ENCODE measurements around the gene ALDH3B1. TPM values are rescaled to one million over a fixed set of nuclear protein-coding genes. Genes with fewer than 3 reads are reported as not detected.

The ALDH3B1 gene
- polyA plus RNA-seq, 1 donor from 2014 or later = not detected

DNA sequence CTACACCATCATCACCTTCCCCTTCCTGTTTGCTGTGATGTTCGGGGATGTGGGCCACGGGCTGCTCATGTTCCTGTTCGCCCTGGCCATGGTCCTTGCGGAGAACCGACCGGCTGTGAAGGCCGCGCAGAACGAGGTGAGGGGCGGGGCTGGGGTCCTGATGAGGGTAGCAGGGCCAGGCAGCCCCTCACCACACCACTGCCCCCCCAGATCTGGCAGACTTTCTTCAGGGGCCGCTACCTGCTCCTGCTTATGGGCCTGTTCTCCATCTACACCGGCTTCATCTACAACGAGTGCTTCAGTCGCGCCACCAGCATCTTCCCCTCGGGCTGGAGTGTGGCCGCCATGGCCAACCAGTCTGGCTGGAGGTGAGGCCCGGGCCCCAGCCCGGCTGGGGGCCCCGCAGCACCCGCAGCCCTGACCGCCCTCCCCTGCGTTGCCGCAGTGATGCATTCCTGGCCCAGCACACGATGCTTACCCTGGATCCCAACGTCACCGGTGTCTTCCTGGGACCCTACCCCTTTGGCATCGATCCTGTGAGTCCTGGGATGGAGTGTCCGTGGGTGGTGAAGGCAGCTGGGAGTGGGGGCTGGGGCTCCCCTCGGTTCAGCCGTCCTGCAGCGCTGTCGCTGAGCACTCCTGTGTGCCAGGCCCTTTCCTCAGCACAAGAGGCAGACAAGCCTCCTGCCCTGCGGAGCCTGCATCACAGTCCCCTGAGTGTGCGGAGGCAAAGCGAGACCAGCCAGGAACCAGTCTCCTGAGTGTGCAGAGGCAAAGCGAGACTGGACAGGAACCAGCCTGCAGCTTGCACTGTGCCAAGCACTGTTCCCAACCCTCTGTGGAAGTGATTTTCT lies 37.5 kb downstream of the ALDH3B1 start:
- H4K20me1 ChIP-seq (ENCODE audit: insufficient read depth) = no peaks in the 10 kb centered on the region
- H3K79me2 ChIP-seq (replicated peaks; ENCODE audit: insufficient read depth, low read length) = no peaks in the 10 kb centered on the region
- no peak overlapping the region for H3K9ac ChIP-seq (ENCODE audit: low read length)
- no peaks in the 10 kb centered on the region for H3F3A ChIP-seq (ENCODE audit: insufficient read depth, low read length, poor library complexity, severe bottlenecking)
- TF ChIP-seq POLR2AphosphoS5 (IDR thresholded peaks at IDR 0.05) (no peak), MXI1 (conservative IDR thresholded peaks at IDR 0.05; ENCODE audit: poor library complexity, severe bottlenecking) (no peak), RAD21 (conservative IDR thresholded peaks at IDR 0.05) (no peak), SMC3 (conservative IDR thresholded peaks at IDR 0.05; ENCODE audit: poor library complexity) (no peak), EZH2 (IDR thresholded peaks at IDR 0.05; ENCODE audit: borderline replicate concordance, insufficient read depth, low read length, poor library complexity, severe bottlenecking) (no peak), EP300 (conservative IDR thresholded peaks at IDR 0.05; ENCODE audit: poor library complexity, severe bottlenecking) (no peak), TAF1 (IDR thresholded peaks at IDR 0.05; ENCODE audit: low read depth) (no peak)
- TF ChIP-seq, protein P1, sequence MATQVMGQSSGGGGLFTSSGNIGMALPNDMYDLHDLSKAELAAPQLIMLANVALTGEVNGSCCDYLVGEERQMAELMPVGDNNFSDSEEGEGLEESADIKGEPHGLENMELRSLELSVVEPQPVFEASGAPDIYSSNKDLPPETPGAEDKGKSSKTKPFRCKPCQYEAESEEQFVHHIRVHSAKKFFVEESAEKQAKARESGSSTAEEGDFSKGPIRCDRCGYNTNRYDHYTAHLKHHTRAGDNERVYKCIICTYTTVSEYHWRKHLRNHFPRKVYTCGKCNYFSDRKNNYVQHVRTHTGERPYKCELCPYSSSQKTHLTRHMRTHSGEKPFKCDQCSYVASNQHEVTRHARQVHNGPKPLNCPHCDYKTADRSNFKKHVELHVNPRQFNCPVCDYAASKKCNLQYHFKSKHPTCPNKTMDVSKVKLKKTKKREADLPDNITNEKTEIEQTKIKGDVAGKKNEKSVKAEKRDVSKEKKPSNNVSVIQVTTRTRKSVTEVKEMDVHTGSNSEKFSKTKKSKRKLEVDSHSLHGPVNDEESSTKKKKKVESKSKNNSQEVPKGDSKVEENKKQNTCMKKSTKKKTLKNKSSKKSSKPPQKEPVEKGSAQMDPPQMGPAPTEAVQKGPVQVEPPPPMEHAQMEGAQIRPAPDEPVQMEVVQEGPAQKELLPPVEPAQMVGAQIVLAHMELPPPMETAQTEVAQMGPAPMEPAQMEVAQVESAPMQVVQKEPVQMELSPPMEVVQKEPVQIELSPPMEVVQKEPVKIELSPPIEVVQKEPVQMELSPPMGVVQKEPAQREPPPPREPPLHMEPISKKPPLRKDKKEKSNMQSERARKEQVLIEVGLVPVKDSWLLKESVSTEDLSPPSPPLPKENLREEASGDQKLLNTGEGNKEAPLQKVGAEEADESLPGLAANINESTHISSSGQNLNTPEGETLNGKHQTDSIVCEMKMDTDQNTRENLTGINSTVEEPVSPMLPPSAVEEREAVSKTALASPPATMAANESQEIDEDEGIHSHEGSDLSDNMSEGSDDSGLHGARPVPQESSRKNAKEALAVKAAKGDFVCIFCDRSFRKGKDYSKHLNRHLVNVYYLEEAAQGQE (IDR thresholded peaks at IDR 0.05; ENCODE audit: borderline replicate concordance) = no peak
- TF ChIP-seq, protein P2, sequence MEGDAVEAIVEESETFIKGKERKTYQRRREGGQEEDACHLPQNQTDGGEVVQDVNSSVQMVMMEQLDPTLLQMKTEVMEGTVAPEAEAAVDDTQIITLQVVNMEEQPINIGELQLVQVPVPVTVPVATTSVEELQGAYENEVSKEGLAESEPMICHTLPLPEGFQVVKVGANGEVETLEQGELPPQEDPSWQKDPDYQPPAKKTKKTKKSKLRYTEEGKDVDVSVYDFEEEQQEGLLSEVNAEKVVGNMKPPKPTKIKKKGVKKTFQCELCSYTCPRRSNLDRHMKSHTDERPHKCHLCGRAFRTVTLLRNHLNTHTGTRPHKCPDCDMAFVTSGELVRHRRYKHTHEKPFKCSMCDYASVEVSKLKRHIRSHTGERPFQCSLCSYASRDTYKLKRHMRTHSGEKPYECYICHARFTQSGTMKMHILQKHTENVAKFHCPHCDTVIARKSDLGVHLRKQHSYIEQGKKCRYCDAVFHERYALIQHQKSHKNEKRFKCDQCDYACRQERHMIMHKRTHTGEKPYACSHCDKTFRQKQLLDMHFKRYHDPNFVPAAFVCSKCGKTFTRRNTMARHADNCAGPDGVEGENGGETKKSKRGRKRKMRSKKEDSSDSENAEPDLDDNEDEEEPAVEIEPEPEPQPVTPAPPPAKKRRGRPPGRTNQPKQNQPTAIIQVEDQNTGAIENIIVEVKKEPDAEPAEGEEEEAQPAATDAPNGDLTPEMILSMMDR (IDR thresholded peaks at IDR 0.05; ENCODE audit: poor library complexity, severe bottlenecking) = no peak
- H3K36me3 ChIP-seq (ENCODE audit: insufficient read depth, low read length) = no peaks in the 10 kb centered on the region
- no peak overlapping the region for H3K4me3 ChIP-seq (ENCODE audit: low read length)
- H3K9me3 ChIP-seq (ENCODE audit: low read length) = no peaks in the 10 kb centered on the region
- H3K4me2 ChIP-seq (ENCODE audit: low read length) = no peak overlapping the region
- no peak overlapping the region for H2AFZ ChIP-seq (ENCODE audit: low read depth, low read length)
- no peaks in the 10 kb centered on the region for H3K27me3 ChIP-seq (ENCODE audit: insufficient read depth, low read depth, low read length)
- H3K9me2 ChIP-seq (ENCODE audit: insufficient read depth, low read length) = no peaks in the 10 kb centered on the region
- no peak overlapping the region for H3K27ac ChIP-seq (ENCODE audit: low read length)

DNA sequence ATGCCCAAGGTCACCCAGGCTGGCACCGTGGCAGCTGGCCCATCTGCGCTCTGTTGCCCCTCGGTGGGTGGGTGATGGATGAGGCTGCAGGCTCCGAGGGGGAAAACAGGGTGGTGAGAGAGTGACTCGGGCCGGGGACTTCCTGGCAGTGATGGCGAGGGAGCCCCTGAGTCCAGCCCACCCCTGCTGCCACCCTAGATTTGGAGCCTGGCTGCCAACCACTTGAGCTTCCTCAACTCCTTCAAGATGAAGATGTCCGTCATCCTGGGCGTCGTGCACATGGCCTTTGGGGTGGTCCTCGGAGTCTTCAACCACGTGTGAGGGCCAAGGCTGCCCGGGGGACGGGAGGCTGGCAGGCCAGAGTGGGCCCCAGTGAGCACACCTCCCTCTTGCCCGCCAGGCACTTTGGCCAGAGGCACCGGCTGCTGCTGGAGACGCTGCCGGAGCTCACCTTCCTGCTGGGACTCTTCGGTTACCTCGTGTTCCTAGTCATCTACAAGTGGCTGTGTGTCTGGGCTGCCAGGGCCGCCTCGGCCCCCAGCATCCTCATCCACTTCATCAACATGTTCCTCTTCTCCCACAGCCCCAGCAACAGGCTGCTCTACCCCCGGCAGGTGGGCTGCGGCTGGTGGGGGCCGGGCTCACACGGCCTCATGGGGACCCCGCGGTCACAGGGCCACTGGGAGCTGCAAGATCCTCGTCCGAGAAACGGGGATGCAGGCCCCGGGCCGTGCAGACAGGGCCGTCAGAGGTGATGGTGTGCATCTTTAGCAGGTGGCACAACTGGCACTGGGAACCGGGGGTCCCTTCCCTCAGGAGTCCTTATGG lies 38.8 kb downstream of the ALDH3B1 start:
- Histone ChIP-seq H3K79me2 (replicated peaks; ENCODE audit: insufficient read depth, low read length) (no peaks in the 10 kb centered on the region), H3K9me3 (ENCODE audit: low read length) (no peaks in the 10 kb centered on the region), H3K4me3 (ENCODE audit: low read length) (no peak overlapping the region), H3K27ac (ENCODE audit: low read length) (no peak overlapping the region), H2AFZ (ENCODE audit: low read depth, low read length) (no peak overlapping the region), H3K36me3 (ENCODE audit: insufficient read depth, low read length) (no peaks in the 10 kb centered on the region), H3K9me2 (ENCODE audit: insufficient read depth, low read length) (no peaks in the 10 kb centered on the region), H4K20me1 (ENCODE audit: insufficient read depth) (no peaks in the 10 kb centered on the region), H3K9ac (ENCODE audit: low read length) (no peak overlapping the region), H3F3A (ENCODE audit: insufficient read depth, low read length, poor library complexity, severe bottlenecking) (no peaks in the 10 kb centered on the region), H3K27me3 (ENCODE audit: insufficient read depth, low read depth, low read length) (no peaks in the 10 kb centered on the region), H3K4me2 (ENCODE audit: low read length) (no peak overlapping the region)
- TF ChIP-seq SMC3 (conservative IDR thresholded peaks at IDR 0.05; ENCODE audit: poor library complexity) = no peak
- no peak for TF ChIP-seq EP300 (conservative IDR thresholded peaks at IDR 0.05; ENCODE audit: poor library complexity, severe bottlenecking)
- TF ChIP-seq MXI1 (conservative IDR thresholded peaks at IDR 0.05; ENCODE audit: poor library complexity, severe bottlenecking) = no peak
- TF ChIP-seq RAD21 (conservative IDR thresholded peaks at IDR 0.05) = no peak
- TF ChIP-seq, protein P1 (IDR thresholded peaks at IDR 0.05; ENCODE audit: borderline replicate concordance) = no peak
- TF ChIP-seq EZH2 (IDR thresholded peaks at IDR 0.05; ENCODE audit: borderline replicate concordance, insufficient read depth, low read length, poor library complexity, severe bottlenecking) = no peak
- no peak for TF ChIP-seq POLR2AphosphoS5 (IDR thresholded peaks at IDR 0.05)
- TF ChIP-seq, protein P2 (IDR thresholded peaks at IDR 0.05; ENCODE audit: poor library complexity, severe bottlenecking) = no peak
- TF ChIP-seq TAF1 (IDR thresholded peaks at IDR 0.05; ENCODE audit: low read depth) = no peak
